ENCODE results near the gene LIPC.

DNA sequence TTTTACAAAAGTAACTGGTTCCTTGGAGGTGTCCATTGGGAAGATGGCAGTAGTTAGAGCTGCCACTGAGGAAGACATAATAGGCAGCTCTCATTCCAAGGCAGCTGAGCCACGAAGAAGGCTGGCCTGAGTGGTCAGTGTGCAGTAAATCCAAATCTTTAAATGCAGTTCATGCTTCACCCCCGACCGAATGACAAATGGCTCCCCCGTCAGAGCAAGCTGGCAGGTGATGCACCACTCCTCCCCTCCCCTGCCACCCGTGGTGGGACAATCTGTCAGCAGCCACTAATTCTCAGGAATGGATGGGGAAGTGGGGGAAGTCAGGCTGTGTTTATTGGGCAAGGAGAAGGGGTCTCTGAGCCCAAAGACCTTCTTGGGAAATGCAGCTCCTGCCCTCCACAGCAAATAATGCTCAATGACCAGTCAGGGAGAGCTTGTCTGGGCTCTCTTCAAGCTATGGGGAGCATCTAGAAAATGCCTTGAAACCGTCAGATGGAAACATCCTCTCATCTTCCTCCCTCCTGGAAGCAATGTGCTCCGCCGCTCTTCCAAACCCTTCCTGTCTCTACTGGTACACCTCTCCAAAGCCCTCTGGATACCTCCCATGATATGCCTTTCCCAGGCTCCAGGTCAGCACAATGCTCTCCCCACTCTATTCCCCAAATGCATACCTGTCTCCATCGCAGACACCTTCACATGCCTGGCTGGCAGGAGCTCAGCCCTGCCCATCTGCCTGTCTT lies 65.4 kb downstream of the LIPC start:
- TF ChIP-seq, protein P1, sequence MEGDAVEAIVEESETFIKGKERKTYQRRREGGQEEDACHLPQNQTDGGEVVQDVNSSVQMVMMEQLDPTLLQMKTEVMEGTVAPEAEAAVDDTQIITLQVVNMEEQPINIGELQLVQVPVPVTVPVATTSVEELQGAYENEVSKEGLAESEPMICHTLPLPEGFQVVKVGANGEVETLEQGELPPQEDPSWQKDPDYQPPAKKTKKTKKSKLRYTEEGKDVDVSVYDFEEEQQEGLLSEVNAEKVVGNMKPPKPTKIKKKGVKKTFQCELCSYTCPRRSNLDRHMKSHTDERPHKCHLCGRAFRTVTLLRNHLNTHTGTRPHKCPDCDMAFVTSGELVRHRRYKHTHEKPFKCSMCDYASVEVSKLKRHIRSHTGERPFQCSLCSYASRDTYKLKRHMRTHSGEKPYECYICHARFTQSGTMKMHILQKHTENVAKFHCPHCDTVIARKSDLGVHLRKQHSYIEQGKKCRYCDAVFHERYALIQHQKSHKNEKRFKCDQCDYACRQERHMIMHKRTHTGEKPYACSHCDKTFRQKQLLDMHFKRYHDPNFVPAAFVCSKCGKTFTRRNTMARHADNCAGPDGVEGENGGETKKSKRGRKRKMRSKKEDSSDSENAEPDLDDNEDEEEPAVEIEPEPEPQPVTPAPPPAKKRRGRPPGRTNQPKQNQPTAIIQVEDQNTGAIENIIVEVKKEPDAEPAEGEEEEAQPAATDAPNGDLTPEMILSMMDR (conservative IDR thresholded peaks at IDR 0.05; ENCODE audit: low read depth in 2 of 2) = no peak
- TF ChIP-seq POLR2AphosphoS5 (IDR thresholded peaks at IDR 0.05; ENCODE audit: low read depth) (no peak), EZH2phosphoT487 (IDR thresholded peaks at IDR 0.05; ENCODE audit: unreplicated experiment) (no peak), EZH2 (IDR thresholded peaks at IDR 0.05; ENCODE audit: low read depth, unreplicated experiment) (no peak), STAT1 (IDR thresholded peaks at IDR 0.05; ENCODE audit: unreplicated experiment) (no peak), REST (IDR thresholded peaks at IDR 0.05; ENCODE audit: unreplicated experiment) (no peak), NANOG (IDR thresholded peaks at IDR 0.05; ENCODE audit: borderline replicate concordance) (no peak), CREB1 (CRISPR knock-in tag; IDR thresholded peaks at IDR 0.05; ENCODE audit: low read depth) (no peak), JUNB (IDR thresholded peaks at IDR 0.05; ENCODE audit: unreplicated experiment) (no peak), ZNF331 (CRISPR knock-in tag; IDR thresholded peaks at IDR 0.05; ENCODE audit: low read depth) (no peak), ZNF114 (CRISPR knock-in tag; IDR thresholded peaks at IDR 0.05) (no peak)
- TF ChIP-seq, protein P2, sequence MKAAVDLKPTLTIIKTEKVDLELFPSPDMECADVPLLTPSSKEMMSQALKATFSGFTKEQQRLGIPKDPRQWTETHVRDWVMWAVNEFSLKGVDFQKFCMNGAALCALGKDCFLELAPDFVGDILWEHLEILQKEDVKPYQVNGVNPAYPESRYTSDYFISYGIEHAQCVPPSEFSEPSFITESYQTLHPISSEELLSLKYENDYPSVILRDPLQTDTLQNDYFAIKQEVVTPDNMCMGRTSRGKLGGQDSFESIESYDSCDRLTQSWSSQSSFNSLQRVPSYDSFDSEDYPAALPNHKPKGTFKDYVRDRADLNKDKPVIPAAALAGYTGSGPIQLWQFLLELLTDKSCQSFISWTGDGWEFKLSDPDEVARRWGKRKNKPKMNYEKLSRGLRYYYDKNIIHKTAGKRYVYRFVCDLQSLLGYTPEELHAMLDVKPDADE (IDR thresholded peaks at IDR 0.05) = no peak
